A673 (cell line): ENCODE data around the gene RCAN3. TPM values are rescaled to one million over a fixed set of nuclear protein-coding genes. Genes with fewer than 3 reads are reported as not detected.

ENCODE experiments used
- BruUV-seq: library from RNA; stranded (reverse); fragments of 400-500 nt; replicated peaks from 2 replicates; lab custom pipeline; 2021; lab: Mats Ljungman, UMichigan
- CTCF ChIA-PET: fragments of 300-600 bp; sonication (Branson Sonifier 250); formaldehyde crosslinking; loops from one replicate; lab custom pipeline; 2022; ENCODE audit warnings: antibody characterized with exemption; lab: Charles Lee
- POLR2A ChIA-PET: fragments of 300-600 bp; sonication (Branson Sonifier 250); formaldehyde crosslinking; loops from one replicate; lab custom pipeline; 2022; ENCODE audit warnings: antibody characterized with exemption; ENCODE audit not compliant: low non-redundant PET; lab: Charles Lee
- DNase-seq: peaks from one replicate; pipeline ENCODE4 v3.0.0-alpha.2; 2015; ENCODE audit warnings: low spot score
- H3K27ac ChIP-seq: fragments of 200-600 bp; sonication (generic); 2 replicates; pipeline ENCODE4 v1.5.1; 2016; ENCODE audit warnings: mixed run types, low read depth, mild to moderate bottlenecking, mixed read lengths, antibody characterized with exemption, low read length; ENCODE audit not compliant: poor library complexity, severe bottlenecking
- H3K27me3 ChIP-seq: fragments of 200-600 bp; sonication (generic); replicated peaks from 2 replicates; pipeline ENCODE4 v1.6.1; 2017; ENCODE audit warnings: mixed run types, low read depth, mild to moderate bottlenecking, mixed read lengths, antibody characterized with exemption, low read length; ENCODE audit not compliant: insufficient read depth, poor library complexity
- H3K36me3 ChIP-seq: fragments of 200-600 bp; sonication (generic); 2 replicates; pipeline ENCODE4 v1.6.1; 2016; ENCODE audit warnings: mixed run types, mild to moderate bottlenecking, mixed read lengths, antibody characterized with exemption, low read length; ENCODE audit not compliant: insufficient read depth, poor library complexity, severe bottlenecking
- H3K4me1 ChIP-seq: fragments of 200-600 bp; sonication (generic); 2 replicates; pipeline ENCODE4 v1.6.1; 2017; ENCODE audit warnings: mixed run types, mild to moderate bottlenecking, mixed read lengths, antibody characterized with exemption, low read length; ENCODE audit not compliant: insufficient read depth, poor library complexity, severe bottlenecking
- H3K4me3 ChIP-seq: fragments of 200-600 bp; sonication (generic); 2 replicates; pipeline ENCODE4 v1.5.1; 2016; ENCODE audit warnings: low read depth, mixed run types, mild to moderate bottlenecking, mixed read lengths, low read length; ENCODE audit not compliant: poor library complexity, severe bottlenecking
- H3K9me3 ChIP-seq: fragments of 200-600 bp; sonication (generic); 2 replicates; pipeline ENCODE4 v1.6.1; 2016; ENCODE audit warnings: mixed run types, low read depth, mild to moderate bottlenecking, mixed read lengths, antibody characterized with exemption, low read length; ENCODE audit not compliant: poor library complexity, severe bottlenecking
- EZH2 ChIP-seq: fragments of 200-600 bp; sonication (generic); IDR thresholded peaks from 2 replicates; pipeline ENCODE4 v1.6.1; 2017; ENCODE audit warnings: borderline replicate concordance, low read depth, mild to moderate bottlenecking, mixed read lengths, antibody characterized with exemption, low read length; ENCODE audit not compliant: poor library complexity, severe bottlenecking
- intact Hi-C: fragments of 100-400 bp; cut with micrococcal nuclease; formaldehyde crosslinking; loops from one replicate; pipeline ENCODE4 v1.10.0; 2022; ENCODE audit not compliant: unreplicated experiment
- total RNA-seq: library from RNA; stranded (reverse); gene quantifications from 2 replicates; pipeline ENCODE4 v1.2.3, GENCODE V29; 2021
- TF ChIP-seq, protein P1 (sequence below): fragments of 300-800, 200-600 bp; sonication (generic); conservative IDR thresholded peaks from 2 replicates; pipeline ENCODE4 v1.5.1; 2017; ENCODE audit warnings: low read depth, mild to moderate bottlenecking, antibody characterized with exemption, low read length, moderate library complexity, mixed read lengths

RCAN3 gene
- total RNA-seq, 1 experiment from 2014 or later = 7.4 TPM

DNA sequence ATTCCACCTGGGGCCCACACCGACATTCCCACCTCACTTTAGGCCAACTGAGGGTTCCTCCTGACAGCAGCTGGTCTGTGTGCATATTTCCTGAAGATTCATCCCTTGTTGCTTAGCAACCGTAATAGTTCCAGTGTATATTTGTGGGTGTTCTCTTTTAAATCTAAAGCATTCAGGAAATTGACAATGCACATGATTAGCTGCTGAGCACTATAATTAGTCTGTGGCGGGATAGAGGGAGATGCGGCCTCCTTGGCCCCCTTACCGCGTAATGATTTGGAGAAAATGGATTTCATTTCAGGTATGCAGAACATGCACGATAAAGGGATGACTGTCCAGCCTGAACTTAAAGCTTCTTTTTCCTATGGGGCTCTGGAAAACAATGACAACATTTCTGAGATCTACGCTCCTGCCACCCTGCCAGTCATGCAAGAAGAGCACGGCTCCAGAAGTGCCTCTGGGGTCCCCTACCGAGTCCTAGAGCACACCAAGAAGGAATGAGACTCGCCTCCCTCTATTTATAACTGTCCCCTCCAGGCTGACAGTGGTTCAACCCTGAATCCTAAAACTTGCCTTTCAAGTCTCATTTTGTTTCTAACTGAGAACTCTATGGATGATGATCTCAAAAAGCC, 33.8 kb upstream of the RCAN3 start:
- Histone ChIP-seq H3K9me3 (no peaks in the 10 kb centered on the region), H3K27ac (no peak overlapping the region), H3K36me3 (no peaks in the 10 kb centered on the region), H3K27me3 (no peaks in the 10 kb centered on the region), H3K4me3 (no peak overlapping the region), H3K4me1 (peaks cover 8% of the 10 kb centered on the region)
- TF ChIP-seq, protein P1, sequence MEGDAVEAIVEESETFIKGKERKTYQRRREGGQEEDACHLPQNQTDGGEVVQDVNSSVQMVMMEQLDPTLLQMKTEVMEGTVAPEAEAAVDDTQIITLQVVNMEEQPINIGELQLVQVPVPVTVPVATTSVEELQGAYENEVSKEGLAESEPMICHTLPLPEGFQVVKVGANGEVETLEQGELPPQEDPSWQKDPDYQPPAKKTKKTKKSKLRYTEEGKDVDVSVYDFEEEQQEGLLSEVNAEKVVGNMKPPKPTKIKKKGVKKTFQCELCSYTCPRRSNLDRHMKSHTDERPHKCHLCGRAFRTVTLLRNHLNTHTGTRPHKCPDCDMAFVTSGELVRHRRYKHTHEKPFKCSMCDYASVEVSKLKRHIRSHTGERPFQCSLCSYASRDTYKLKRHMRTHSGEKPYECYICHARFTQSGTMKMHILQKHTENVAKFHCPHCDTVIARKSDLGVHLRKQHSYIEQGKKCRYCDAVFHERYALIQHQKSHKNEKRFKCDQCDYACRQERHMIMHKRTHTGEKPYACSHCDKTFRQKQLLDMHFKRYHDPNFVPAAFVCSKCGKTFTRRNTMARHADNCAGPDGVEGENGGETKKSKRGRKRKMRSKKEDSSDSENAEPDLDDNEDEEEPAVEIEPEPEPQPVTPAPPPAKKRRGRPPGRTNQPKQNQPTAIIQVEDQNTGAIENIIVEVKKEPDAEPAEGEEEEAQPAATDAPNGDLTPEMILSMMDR = no peak
- TF ChIP-seq EZH2 = no peak
- CTCF ChIA-PET = no interaction called here
- BruUV-seq = no TSS peak
- intact Hi-C loops = no loop called here
- no peak for DNase-seq
- POLR2A ChIA-PET = no interaction called here

DNA sequence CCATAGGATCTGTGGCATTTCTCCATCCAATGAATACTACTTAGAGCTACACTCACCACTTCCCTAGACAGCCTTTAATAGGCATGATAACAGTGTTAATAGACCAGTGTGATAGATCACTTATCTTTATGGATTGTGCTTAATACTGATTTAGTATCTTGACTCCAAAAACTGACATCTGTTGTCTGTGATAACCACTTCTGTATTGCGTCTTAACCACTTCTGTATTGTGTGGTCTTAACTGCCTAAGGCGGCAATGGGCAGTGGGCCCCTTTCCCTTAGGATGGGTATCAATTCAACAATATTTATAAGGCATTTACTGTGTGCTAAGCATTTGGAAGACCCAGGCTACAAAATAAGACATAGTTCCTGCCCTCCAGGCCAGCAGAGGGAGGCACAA, 32.0 kb upstream of the RCAN3 start:
- no peaks in the 10 kb centered on the region for H3K27me3 ChIP-seq
- BruUV-seq = no TSS peak
- intact Hi-C loops = no loop called here
- CTCF ChIA-PET = no interaction called here
- no peak overlapping the region for H3K4me3 ChIP-seq
- POLR2A ChIA-PET = no interaction called here
- TF ChIP-seq, protein P1 = no peak
- no peak for TF ChIP-seq EZH2
- peaks cover 8% of the 10 kb centered on the region for H3K4me1 ChIP-seq
- H3K27ac ChIP-seq = no peak overlapping the region
- no peak for DNase-seq
- no peaks in the 10 kb centered on the region for H3K36me3 ChIP-seq
- H3K9me3 ChIP-seq = no peaks in the 10 kb centered on the region

DNA sequence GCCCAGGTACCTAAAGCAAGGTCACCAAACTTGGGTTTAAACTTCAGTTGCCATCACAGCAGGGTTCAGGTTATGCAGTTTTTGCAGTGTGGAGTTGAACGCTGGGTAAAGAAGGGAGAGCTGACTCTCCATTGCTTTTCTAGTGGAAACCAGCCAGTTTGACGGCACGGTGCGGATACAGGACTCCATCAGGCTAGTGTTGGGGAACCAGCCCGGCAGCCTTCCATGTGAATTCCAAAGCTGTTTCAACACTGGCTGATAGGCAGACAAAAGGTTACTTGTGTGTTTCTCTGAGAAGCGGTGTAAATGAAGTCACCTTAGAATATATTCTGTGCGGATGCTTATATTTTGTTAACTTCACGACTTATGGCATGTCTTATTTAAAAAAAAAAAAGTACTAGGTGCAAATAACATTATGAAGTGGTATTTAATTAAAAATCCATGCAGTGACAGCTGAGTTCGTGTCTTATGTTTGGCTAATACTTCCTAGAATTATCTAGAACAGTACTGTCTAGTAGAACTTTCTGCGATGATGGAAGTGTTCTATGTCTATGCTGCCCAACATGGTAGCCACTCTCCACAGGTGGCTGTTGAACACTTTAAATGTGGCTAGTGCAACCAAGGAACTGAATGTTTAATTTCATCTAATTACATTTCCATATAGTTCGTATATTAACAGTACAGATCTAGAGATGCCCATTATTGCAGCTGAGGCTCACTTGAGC, 29.9 kb upstream of the RCAN3 start:
- no peak overlapping the region for H3K4me3 ChIP-seq
- no TSS peak for BruUV-seq
- no peak for TF ChIP-seq EZH2
- TF ChIP-seq, protein P1 = no peak
- CTCF ChIA-PET = no interaction called here
- H3K9me3 ChIP-seq = no peaks in the 10 kb centered on the region
- intact Hi-C loops = no loop called here
- no peak overlapping the region for H3K27ac ChIP-seq
- no peak for DNase-seq
- H3K4me1 ChIP-seq = peaks cover 8% of the 10 kb centered on the region
- no peaks in the 10 kb centered on the region for H3K36me3 ChIP-seq
- no peaks in the 10 kb centered on the region for H3K27me3 ChIP-seq
- POLR2A ChIA-PET = no interaction called here
